ENCODE results near the gene EDAR. TPM values are rescaled to one million over a fixed set of nuclear protein-coding genes. Genes with fewer than 3 reads are reported as not detected.

The EDAR gene
- total and polyA plus RNA-seq, 8 donors, result 0.93 to 1.1 TPM; not detected in 6

DNA sequence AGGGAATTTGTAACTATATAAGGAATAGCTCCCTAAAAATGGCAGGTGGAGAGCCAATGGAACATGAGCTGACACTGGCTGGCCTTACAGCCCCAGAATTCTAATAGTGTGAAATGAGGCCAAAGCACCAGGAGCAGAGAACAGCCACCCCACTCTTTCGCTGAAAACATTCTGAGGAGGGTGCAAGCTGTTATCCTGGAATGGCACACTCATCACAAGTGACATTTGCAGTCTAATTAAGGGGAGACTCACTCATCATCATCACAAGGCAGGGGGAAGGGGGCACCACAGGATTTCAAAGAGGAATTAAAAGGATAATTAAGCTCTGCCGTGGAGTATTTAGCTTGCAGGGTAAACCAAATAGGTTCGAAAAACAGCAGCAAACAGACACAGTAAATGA is 94.3 kb downstream of the EDAR start:
- WGBS, 5 donors, result 77 to 85% (median 81%) methylated on average over 3 of the region's 3 CpGs
- intact Hi-C loops (cut with DNase I; ENCODE audit: low total_unique reads), result no loop called here
- H3K27me3 ChIP-seq, result no peaks in the 10 kb centered on the region
- TF ChIP-seq POLR2AphosphoS5 (IDR thresholded peaks at IDR 0.05) (no peak), POLR2A (IDR thresholded peaks at IDR 0.05) (no peak), EP300 (IDR thresholded peaks at IDR 0.05) (no peak)
- TF ChIP-seq, protein P1, sequence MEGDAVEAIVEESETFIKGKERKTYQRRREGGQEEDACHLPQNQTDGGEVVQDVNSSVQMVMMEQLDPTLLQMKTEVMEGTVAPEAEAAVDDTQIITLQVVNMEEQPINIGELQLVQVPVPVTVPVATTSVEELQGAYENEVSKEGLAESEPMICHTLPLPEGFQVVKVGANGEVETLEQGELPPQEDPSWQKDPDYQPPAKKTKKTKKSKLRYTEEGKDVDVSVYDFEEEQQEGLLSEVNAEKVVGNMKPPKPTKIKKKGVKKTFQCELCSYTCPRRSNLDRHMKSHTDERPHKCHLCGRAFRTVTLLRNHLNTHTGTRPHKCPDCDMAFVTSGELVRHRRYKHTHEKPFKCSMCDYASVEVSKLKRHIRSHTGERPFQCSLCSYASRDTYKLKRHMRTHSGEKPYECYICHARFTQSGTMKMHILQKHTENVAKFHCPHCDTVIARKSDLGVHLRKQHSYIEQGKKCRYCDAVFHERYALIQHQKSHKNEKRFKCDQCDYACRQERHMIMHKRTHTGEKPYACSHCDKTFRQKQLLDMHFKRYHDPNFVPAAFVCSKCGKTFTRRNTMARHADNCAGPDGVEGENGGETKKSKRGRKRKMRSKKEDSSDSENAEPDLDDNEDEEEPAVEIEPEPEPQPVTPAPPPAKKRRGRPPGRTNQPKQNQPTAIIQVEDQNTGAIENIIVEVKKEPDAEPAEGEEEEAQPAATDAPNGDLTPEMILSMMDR (IDR thresholded peaks at IDR 0.05), result no peak
- H3K4me1 ChIP-seq, result no peaks in the 10 kb centered on the region
- H3K36me3 ChIP-seq, result no peaks in the 10 kb centered on the region
- H3K27ac ChIP-seq, result no peak overlapping the region
- no peak overlapping the region for H3K4me3 ChIP-seq
- H3K9me3 ChIP-seq, result peaks cover 0 to 20% (median 14%) of the 10 kb centered on the region in 4 donors
- no peak for DNase-seq

DNA sequence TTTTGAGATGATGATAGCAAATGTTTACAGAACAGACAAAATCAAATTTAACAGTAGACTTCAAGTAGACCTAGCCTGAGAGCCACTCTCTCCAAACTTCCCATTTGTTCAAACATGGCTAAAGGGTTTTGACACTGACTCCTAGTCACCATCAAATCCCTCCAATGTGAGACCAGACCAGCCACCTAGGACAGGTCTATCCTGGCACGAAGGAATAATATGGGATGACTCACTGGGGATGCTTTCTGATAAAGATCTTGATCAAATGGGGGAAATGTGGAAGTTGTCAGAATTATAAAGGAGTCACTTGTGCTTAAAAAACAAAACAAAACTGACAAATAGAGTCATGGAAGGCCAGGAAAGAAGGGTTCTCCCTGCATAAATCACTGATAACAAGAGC is 95.7 kb downstream of the EDAR start:
- intact Hi-C loops (cut with DNase I; ENCODE audit: low total_unique reads), result no loop called here
- H3K27ac ChIP-seq, result no peak overlapping the region
- no peaks in the 10 kb centered on the region for H3K36me3 ChIP-seq
- H3K4me3 ChIP-seq, result no peak overlapping the region
- DNase-seq, result no peak
- WGBS, 5 donors, result 63 to 96% (median 74%) methylated on average over 1 of the region's 1 CpG
- peaks cover 0 to 30% (median 15%) of the 10 kb centered on the region in 4 donors for H3K9me3 ChIP-seq
- H3K27me3 ChIP-seq, result no peaks in the 10 kb centered on the region
- no peaks in the 10 kb centered on the region for H3K4me1 ChIP-seq
- TF ChIP-seq EP300 (IDR thresholded peaks at IDR 0.05) (no peak), POLR2AphosphoS5 (IDR thresholded peaks at IDR 0.05) (no peak), POLR2A (IDR thresholded peaks at IDR 0.05) (no peak)
- TF ChIP-seq, protein P1 (IDR thresholded peaks at IDR 0.05), result no peak

DNA sequence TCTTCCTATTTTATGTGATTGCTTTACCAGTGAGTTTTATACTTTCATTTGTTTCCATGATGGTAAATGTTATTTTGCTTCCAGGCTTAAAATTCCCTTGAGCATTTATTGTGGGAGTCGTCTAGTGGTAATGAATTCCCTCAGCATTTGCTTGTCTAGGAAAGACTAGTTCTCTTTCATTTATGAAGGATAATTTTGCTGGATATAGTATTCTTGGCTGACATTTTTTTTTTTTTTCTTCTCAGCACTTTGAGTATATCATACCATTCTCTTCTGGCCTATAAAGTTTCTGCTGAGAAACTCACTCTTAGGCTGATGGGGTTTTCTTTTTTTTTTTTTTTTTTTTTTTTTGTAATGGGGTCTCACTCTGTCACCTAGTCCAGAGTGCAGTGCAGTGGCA is 99.1 kb downstream of the EDAR start:
- no peaks in the 10 kb centered on the region for H3K4me1 ChIP-seq
- no peaks in the 10 kb centered on the region for H3K27me3 ChIP-seq
- no peaks in the 10 kb centered on the region for H3K36me3 ChIP-seq
- intact Hi-C loops (cut with DNase I; ENCODE audit: low total_unique reads), result no loop called here
- peaks cover 0 to 30% (median 15%) of the 10 kb centered on the region in 4 donors for H3K9me3 ChIP-seq
- no peak overlapping the region for H3K27ac ChIP-seq
- no peak for DNase-seq
- WGBS, 5 donors, result 96 to 97% (median 96%) methylated on average over 1 of the region's 1 CpG
- no peak overlapping the region for H3K4me3 ChIP-seq
- TF ChIP-seq POLR2AphosphoS5 (IDR thresholded peaks at IDR 0.05) (no peak), EP300 (IDR thresholded peaks at IDR 0.05) (no peak), POLR2A (IDR thresholded peaks at IDR 0.05) (no peak)
- TF ChIP-seq, protein P1 (IDR thresholded peaks at IDR 0.05), result no peak

DNA sequence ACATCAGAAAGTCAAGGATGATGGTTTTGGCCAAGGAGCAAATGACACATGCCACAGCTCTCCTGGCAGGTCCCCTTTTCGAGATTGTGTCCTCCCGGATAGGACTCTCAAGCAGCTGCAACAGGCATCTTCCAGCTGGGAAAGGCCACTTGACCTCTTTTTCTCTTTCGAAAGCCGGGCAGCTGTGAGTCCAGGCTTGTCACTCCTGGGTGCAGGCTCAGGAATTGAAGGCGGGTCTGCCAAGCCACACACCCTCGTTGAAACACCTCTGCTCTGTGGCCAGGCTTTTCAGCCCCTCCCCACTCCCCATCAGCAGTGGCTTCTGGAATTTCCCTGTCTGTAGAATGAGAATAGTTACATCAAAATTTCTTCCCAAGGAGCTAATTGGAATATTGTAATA is 104.4 kb downstream of the EDAR start:
- no peak for DNase-seq
- intact Hi-C loops (cut with DNase I; ENCODE audit: low total_unique reads), result no loop called here
- no peaks in the 10 kb centered on the region for H3K27me3 ChIP-seq
- H3K27ac ChIP-seq, result no peak overlapping the region
- no peaks in the 10 kb centered on the region for H3K36me3 ChIP-seq
- peaks cover 0 to 26% (median 11%) of the 10 kb centered on the region in 4 donors for H3K9me3 ChIP-seq
- H3K4me1 ChIP-seq, result no peaks in the 10 kb centered on the region
- 48 to 59% (median 52%) methylated on average over 6 of the region's 6 CpGs for WGBS, 5 donors
- no peak overlapping the region for H3K4me3 ChIP-seq
- TF ChIP-seq POLR2AphosphoS5 (IDR thresholded peaks at IDR 0.05) (no peak), EP300 (IDR thresholded peaks at IDR 0.05) (no peak)

DNA sequence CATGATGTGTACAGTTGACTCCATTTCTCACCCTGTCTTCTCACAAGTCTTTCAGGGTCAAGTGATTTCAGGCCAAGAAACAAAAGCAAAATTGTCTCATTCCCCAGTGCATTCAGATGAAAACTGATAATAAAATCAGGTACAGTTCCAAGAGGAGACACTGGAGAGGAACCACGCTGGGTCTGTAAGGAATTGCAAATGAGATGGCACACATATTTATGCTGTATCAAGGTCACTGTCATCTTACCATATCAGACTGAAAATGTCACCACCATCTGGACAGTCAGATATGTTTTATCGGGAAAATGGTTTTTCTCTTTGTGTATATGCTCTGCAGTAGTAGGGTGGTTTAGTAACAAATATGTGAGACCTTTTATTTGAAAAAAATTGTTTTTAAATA is 110.7 kb downstream of the EDAR start:
- no peaks in the 10 kb centered on the region for H3K27me3 ChIP-seq
- H3K4me1 ChIP-seq, result no peaks in the 10 kb centered on the region
- H3K4me3 ChIP-seq, result no peak overlapping the region
- DNase-seq, result no peak
- no peak overlapping the region for H3K27ac ChIP-seq
- no peak for TF ChIP-seq EP300 (IDR thresholded peaks at IDR 0.05)
- TF ChIP-seq, protein P1 (IDR thresholded peaks at IDR 0.05), result no peak
- no peak for TF ChIP-seq POLR2A (IDR thresholded peaks at IDR 0.05)
- no peak for TF ChIP-seq POLR2AphosphoS5 (IDR thresholded peaks at IDR 0.05)
- no peaks in the 10 kb centered on the region for H3K36me3 ChIP-seq
- WGBS, 5 donors, result 49 to 73% (median 63%) methylated on average over 2 of the region's 2 CpGs
- intact Hi-C loops (cut with DNase I; ENCODE audit: low total_unique reads), result no loop called here
- peaks cover 0 to 19% (median 11%) of the 10 kb centered on the region in 4 donors for H3K9me3 ChIP-seq

Measured in stomach (tissue), 9 donors.